ENCODE measurements around the gene HTATIP2.
"Not testable (repeated sequence)": the region's sequence is repeated elsewhere in the genome, so short reads cannot be mapped to it uniquely, and the experiment has no call there.

Gene HTATIP2

DNA sequence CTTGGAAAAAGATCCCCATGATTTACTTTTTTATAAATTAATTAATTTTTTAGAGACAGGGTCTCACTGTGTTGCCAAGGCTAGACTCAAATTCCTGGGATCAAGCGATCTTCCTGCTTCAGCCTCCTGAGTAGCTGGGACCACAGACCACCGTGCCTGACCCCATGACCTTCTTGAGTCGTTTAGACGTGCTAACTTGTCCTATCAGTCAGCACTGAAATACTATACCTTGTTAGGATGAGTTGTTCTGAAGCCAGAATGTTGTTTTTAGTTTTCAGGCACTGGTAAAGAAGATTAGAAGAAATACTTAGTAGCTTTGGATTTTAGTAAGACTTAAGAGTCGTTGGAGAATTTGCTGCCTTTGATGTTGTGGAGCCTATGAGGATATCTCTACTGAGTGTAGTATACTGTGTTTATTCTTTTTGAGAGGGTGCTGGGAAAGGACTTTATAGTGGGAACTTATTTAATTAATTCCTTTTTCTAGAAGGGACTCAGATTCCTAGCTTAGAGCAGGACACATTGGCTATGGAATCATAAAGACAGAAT is 8.6 kb downstream of the HTATIP2 start:
- no peak for DNase-seq (ENCODE audit: low read depth, low spot score)

DNA sequence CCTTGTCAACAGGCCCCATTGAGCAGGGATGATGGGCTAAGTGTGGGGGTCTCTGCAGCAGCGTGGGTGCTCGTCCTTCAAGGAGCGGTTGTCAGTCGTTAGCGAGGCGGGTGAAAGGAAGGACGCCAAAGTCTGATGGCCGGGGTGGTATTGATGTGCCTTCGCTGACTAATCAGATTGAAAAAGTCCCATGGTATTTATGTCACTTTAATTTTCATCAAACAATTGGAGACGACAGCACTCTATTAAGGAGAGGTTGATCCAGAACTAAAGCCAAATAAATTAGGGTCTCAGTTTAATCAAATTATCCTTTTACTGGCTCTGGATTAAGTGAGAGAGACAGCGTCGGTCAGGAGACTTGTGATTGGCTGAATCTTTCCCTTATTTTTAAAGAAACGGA is 9.6 kb downstream of the HTATIP2 start:
- DNase-seq (ENCODE audit: low read depth, low spot score), result no peak

DNA sequence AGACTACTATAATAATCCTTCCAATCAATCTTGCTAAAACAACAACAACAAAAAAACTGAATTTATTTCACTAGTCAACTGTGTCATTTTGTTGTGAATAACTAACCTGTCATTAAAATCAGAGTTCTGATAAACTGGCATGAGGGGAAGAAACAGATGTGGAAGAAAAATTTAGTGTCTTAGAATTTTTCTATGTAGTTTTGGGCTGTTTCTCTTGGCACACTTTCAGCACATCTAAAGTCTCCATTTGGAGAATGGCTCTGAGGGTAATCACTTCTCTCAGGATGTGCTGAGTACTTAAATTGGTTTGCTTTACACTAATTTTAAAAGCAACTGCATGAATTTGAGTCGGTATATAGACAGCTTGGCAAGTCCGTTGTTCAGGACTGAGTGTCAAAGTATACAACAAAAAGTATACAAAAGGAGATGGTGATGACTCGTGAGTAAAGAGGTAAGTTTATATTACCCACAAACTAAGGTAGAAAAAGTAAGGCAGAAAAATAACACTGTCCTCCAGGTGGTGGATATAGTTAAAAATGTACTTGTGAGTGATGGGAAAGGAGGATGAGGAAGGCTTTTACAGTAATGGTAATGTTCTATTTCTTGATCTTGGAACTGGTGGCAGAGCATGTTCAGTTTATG is 10.2 kb downstream of the HTATIP2 start:
- no peak for DNase-seq (ENCODE audit: low read depth, low spot score)

DNA sequence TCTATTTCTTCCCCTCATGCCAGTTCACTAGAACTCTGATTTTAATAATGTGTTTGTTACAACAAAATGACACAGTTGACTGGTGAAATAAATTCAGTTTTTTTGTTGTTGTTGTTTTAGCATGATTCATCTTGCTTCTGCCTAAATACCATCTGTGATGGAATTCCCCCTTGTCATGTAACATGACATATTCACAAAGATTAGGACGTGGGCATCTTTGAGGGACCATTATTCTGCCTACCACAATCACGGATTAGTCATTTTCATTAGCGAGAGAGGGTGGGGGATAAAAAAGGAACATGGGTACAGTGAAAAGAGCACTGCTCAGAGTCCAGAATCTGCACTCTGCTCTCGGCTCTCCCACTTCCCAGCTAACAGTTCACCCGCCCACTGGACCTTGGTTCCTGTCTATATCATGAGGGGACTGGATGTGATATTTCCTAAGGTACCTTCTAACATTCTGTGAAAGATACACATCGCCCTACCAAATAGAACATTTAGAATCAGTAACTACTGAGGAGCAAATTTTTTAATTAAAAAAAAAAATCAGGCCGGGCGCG is 11.3 kb downstream of the HTATIP2 start:
- no peak for DNase-seq (ENCODE audit: low read depth, low spot score)

DNA sequence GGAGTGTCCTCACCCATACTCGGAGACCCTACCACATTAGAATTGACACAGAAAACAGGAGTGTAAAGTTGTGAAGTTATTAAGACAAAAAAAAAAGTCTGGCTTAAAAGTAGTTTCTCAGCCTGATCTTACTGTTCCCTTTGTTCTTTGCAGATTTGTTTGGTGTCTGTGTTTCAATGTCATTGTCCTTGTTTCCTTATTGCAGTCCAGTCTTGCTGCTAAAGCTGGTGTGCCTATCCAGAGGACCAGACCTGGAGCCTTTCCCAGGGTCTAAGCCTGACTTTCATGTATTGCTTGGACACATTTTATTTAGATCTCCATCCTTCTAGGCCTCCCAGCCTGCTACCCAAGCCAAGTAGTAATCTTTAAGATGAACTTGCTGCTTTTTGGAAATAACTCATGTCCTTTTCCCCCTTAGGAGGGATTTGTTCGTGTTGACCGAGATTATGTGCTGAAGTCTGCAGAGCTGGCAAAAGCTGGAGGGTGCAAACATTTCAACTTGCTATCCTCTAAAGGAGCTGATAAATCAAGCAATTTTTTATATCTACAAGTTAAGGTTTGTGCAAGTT is 12.7 kb downstream of the HTATIP2 start:
- no peak for DNase-seq (ENCODE audit: low read depth, low spot score)

DNA sequence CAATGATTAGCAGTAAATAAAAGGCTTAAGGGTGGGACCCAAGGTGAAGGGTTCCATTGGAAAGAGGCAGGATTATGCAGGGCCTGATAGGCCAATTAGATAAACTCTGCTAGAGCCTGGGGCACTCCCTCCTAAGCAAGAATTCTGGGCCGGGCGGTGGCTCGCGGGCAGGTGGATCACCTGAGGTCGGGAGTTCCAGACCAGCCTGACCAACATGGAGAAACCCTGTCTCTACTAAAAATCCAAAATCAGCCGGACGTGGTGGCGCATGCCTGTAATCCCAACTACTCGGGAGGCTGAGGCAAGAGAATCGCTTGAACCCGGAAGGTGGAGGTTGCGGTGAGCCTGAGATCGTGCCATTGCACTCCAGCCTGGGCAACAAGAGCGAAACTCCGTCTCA is 22.5 kb downstream of the HTATIP2 start:
- not testable (repeated sequence) for DNase-seq (ENCODE audit: low read depth, low spot score)

DNA sequence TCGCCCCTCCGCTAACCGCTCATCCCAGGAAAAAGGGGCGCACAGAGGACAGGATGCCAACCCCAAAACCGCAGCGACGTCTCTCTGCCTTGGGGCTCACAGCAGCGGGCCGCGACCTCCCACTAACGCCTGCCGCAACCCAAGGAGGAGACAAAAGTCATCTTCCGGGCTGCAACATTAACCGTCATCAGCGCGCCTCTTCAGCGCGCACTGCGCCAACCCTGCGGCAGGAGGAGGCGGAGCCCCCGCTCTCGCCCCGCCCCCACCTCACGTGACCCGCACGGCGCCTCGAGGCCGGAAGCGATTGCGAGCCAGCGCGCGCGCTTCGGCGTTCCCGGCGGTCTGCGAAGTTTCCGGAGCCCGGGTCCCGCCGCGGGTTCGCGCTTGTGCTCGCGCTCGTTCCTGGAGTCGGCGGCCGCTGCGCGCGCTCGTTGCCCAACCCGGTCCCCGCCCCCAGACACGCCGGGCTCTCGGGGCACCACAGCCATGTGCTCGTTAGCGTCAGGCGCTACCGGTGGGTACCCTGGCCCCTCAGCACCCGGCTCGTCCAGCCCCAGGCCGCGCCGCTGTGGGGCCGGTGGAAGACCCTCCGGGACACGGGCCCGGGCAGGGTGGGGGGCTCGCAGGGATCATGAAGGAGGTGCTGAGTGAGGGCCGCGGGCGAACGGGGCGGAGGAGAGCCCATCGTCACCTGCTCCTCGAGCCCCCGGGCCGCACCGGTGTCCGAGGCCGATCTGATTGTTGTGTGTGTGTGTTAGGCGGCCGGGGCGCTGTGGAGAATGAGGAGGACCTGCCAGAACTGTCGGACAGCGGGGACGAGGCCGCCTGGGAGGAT is 24.0 kb downstream of the HTATIP2 start, which contains the start of gene PRMT3:
Gene PRMT3, plus strand, starts transcription at position 456 of the 835 bp plus-strand sequence. Its CDS starts 31 bp downstream, at position 487.
- peak; percentile 83 for DNase-seq (ENCODE audit: low read depth, low spot score)

DNA sequence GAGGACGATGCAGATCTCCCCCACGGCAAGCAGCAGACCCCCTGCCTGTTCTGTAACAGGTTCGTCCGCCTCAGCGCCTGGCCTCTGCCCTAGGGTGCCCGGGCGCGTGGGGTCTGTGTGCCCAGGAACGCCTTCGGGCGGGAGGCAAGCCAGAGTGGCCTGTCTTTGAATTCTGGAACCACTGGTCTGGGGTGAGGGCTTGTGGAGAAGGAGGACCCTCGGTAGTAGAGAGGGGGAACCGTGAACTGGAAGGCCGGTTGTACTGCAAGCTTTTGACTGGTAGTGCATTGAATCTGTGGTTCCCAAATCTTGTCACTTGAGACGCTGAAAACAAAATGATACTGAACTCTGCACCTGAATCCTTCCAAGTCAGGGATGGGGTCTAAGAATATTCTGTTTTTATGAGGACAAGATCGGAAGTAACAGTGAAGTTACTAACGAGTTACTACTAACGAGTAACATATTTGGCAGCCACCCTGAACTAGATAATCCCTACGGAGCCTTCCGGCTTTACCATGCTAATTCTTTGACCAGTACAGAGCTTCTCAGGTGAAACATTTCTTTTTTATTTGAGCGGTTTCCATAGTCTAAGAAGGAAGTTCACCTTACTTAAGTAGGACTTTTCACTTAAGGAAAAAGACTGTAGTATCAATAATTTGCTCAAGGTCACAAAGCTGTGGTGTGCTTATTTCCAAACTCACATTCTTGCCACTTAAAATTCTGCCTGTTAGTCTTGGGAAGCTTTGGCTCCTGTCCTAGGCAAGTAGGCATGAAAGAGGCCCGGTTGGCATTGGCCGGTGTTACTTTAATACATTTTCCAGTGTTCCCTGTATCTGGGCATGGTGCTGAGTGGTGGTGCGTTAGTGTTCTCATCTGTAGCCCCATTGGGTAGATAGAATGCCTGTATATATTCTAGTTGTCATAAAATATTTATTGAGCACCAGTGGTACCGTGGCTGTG is 24.9 kb downstream of the HTATIP2 start:
- DNase-seq (ENCODE audit: low read depth, low spot score), result no peak

DNA sequence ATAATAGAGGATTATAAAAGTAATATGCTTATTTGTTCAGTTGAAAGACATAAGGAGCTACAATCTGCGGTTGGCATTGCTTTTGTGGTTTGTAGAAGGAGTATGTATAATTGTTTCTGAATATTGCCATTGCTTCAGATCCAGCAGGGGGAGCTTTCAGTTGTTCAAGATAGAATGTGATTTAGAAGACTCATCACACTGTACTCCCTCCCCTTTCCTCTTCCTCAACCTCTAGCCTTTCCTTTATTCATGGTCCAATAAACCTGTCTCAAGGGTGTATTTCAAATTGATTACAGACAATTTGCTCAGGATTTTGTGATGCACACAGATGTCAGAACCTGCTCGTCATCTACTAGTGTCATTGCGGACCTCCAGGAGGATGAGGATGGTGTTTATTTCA is 33.8 kb downstream of the HTATIP2 start:
- peak; percentile 15 for DNase-seq (ENCODE audit: low read depth, low spot score)

DNA sequence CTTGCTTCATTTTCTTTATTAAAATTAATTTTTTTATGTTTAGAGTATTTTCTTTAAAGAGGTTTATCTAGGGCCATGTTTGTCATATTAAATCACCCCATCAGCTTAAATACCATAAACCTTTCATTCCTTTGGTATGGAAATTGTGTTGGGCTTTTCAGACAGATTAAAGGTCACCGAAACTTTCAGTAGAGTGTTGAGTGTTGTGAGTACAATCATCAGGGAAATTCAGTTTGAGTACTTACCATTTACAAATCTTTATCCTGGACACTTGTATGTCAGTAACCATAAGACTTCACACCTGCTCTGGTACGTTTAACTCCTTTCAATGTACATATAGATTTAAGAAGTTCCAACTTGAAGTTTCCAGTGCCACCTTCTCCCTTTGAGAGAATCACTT is 36.0 kb downstream of the HTATIP2 start:
- DNase-seq (ENCODE audit: low read depth, low spot score), result no peak

DNA sequence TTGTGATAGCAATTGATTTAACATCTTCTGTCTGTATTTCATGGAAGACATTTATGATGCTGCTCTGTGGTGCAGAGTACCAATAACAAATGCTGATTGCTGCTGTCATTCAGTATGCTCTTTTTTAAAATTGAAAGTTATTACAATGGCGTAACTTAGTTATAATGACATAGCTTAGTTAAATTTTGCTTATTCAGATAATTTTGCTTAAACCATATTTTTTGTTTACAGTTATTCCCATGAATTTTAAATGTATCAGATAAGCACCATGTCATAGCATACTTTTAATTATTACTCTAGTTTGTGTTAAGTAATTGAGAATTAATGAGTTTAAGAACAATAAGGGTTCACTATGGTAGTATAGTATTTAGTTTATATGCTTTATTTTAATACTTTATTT is 39.5 kb downstream of the HTATIP2 start:
- no peak for DNase-seq (ENCODE audit: low read depth, low spot score)

DNA sequence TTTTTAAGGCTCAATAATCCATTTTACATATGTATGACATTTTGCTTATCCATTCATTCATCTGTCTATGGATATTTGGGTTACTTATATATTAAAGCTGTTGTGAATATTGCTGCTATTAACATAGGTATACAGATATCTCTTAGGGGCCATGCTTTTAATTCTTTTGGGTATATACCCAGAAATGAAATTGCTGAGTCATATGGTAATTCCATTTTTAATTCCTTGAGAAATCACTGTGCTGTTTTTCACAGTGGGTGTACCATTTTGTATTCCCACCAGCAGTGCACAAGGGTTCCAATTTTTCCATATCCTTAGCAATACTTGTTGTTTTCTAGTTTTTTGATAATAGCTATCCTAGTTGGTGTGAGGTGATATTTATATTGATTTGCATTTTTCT is 43.0 kb downstream of the HTATIP2 start:
- DNase-seq (ENCODE audit: low read depth, low spot score), result no peak

DNA sequence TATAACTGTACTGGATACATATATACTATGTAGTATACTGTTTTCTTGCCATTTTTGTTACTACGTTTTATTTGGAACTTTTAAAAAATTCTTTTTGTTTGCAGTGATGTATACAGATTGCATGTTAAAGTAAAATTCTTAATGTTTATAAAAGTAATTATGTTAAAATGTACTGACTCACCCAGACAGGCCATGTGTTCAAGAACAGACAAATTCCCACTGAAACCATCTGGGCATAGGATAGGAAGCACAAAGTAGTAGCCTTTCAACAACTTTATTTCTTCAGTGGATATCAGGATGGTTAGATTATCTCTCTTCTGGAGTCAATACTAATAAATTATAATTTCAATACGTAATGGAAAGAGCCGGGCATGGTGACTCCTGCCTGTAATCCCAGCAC is 43.8 kb downstream of the HTATIP2 start:
- no peak for DNase-seq (ENCODE audit: low read depth, low spot score)

DNA sequence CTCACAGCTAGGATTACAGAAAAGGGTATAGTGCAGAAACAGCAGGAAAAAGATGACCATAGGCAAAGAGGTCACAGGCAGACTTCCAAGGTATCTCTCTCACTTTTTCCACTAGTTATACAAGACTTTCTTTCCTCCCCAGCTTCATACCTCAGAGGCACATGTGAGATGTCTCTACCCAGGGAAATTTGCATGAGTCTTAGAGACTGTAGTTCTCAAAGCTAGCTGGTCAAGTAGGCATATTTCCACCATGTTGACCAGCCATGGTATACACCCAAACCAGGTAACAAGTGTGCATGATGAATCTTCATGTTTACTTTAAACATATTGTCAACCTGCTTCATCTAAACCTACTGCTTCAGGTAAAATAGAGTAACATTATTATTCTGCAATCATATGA is 51.9 kb downstream of the HTATIP2 start:
- no peak for DNase-seq (ENCODE audit: low read depth, low spot score)

DNA sequence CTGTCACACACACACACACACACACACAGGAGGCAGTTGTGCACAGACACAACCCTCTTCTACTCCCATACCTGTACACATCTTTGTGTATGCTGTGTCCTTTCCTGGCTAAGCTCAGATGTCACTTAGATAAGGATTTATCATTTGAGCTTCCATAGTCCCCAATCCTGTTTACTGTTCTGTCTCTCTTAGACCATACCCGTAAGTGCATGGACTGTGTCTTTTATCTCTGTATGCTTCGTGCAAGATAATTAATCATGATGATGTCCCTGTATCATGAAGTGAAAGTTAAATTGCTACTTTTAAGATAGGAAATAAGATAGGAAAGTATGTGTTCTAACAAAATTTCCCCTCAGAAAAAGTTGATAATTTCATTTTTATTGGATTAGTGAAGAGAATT is 54.3 kb downstream of the HTATIP2 start:
- no peak for DNase-seq (ENCODE audit: low read depth, low spot score)

DNA sequence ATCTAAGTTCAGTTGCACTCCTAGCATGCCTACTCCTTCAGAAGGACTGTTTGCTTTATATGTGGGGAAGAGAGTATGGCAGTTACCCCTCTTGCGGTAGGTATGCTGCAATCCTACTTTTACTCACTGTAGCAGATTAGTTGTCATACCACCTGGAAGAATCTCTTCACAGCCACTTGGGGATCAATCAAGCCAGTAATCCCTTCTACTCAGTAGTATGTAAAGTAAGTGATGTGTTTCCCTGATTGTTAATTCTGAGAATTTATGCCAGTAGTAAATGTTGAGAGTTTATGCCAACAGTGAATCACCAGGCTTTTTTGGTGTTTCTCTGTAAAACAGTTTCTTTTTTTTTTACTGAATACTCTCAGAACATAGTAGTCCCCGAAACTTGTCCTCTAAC is 58.4 kb downstream of the HTATIP2 start:
- no peak for DNase-seq (ENCODE audit: low read depth, low spot score)

DNA sequence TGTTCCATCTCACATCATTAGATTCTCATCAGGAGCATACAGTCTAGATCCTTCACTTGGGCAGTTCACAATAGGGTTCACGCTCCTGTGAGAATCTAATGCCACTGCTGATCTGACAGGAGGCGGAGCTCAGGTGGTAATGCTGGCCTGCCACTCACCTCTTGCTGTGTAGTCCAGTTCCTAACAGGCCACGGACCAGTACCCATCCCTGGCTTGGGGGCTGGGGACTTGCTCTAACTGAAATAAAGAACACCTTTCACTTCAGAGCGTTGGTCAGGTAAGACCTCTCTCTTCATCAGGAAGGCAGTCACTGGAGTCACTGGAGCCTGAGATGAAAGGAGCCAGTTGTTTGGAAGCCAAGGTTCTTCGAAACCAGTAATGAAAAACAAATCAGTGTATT is 65.7 kb downstream of the HTATIP2 start:
- no peak for DNase-seq (ENCODE audit: low read depth, low spot score)
